CD4-positive, alpha-beta T cell (primary cell): Measurements from ENCODE around the gene CCSER1. TPM values are rescaled to one million over a fixed set of nuclear protein-coding genes. Genes with fewer than 3 reads are reported as not detected.

Experiments used
- ATAC-seq: fragments of 200-7000 bp; cut with Tn5 transposase; one replicate; pipeline ENCODE4 v1.10.0; 2022; ENCODE audit warnings: mild to moderate bottlenecking; ENCODE audit not compliant: poor library complexity
- CTCF ChIA-PET: fragments of 350-600 bp; sonication (Branson Sonifier 250); formaldehyde crosslinking; loops from one replicate; lab custom pipeline; 2021; ENCODE audit warnings: antibody characterized with exemption, inconsistent platforms; lab: Charles Lee
- POLR2A ChIA-PET: fragments of 350-600 bp; sonication (Branson Sonifier 250); formaldehyde crosslinking; loops from one replicate; lab custom pipeline; 2021; ENCODE audit warnings: antibody characterized with exemption, inconsistent platforms; lab: Charles Lee
- DNase-seq, 14 experiments: peaks; one replicate each; pipeline ENCODE4 v3.0.0-alpha.2; 2013 to 2020; ENCODE audit warnings: mixed read lengths in 2 of 14
- H3K27ac ChIP-seq, 2 donors: one replicate each; pipeline versions ENCODE4 v1.5.1 to v1.7.0; 2013; ENCODE audit warnings: low read length in 2 of 2, low read depth in 1 of 2, mild to moderate bottlenecking in 1 of 2
- H3K27me3 ChIP-seq, 2 experiments: 1 replicate in 1 of 2; 2 replicates in 1 of 2; pipeline versions ENCODE4 v1.6.1 to v1.7.0; 2013; ENCODE audit warnings: low read length in 2 of 2, control low read depth in 1 of 2, mild to moderate bottlenecking in 1 of 2, moderate library complexity in 1 of 2; ENCODE audit not compliant: insufficient read depth in 2 of 2, control insufficient read depth in 1 of 2
- H3K36me3 ChIP-seq: one replicate; pipeline ENCODE4 v1.6.1; 2013; ENCODE audit warnings: low read length, control low read depth; ENCODE audit not compliant: insufficient read depth
- H3K4me1 ChIP-seq: one replicate; pipeline ENCODE4 v1.6.1; 2013; ENCODE audit warnings: low read length, control low read depth; ENCODE audit not compliant: insufficient read depth
- H3K4me3 ChIP-seq: one replicate; pipeline ENCODE4 v1.5.1; 2013; ENCODE audit warnings: mild to moderate bottlenecking, low read length, moderate library complexity
- H3K9me3 ChIP-seq, 2 experiments: 1 replicate in 1 of 2; 2 replicates in 1 of 2; pipeline versions ENCODE4 v1.6.1 to v1.7.0; 2013; ENCODE audit warnings: low read length in 2 of 2, mild to moderate bottlenecking in 2 of 2, control low read depth in 1 of 2, moderate library complexity in 1 of 2; ENCODE audit not compliant: control insufficient read depth in 1 of 2, insufficient read depth in 1 of 2
- H3K27ac Mint-ChIP-seq: one replicate; pipeline ENCODE4 v1.8.0; 2020; ENCODE audit warnings: mixed read lengths
- H3K27me3 Mint-ChIP-seq: one replicate; pipeline ENCODE4 v1.8.0; 2021; ENCODE audit warnings: mixed read lengths
- H3K36me3 Mint-ChIP-seq: one replicate; pipeline ENCODE4 v1.8.0; 2021; ENCODE audit warnings: low read depth, mixed read lengths
- H3K4me1 Mint-ChIP-seq: one replicate; pipeline ENCODE4 v1.8.0; 2021; ENCODE audit warnings: low read depth, mixed read lengths
- H3K4me3 Mint-ChIP-seq: one replicate; pipeline ENCODE4 v1.8.0; 2020; ENCODE audit warnings: mild to moderate bottlenecking, mixed read lengths
- H3K9me3 Mint-ChIP-seq: one replicate; pipeline ENCODE4 v1.8.0; 2020; ENCODE audit warnings: mixed read lengths
- intact Hi-C, 2 experiments: fragments of 100-400 bp; cut with DNase I in 1 of 2; cut with micrococcal nuclease in 1 of 2; formaldehyde crosslinking; loops; one replicate each; pipeline versions ENCODE4 v1.15.1 to v1.9.0; 2023 to 2025; cut with DNase I, micrococcal nuclease
- total RNA-seq, 174 experiments: library from RNA in 2 of 174; stranded (reverse) in 2 of 174; gene quantifications; one replicate each; pipeline ENCODE4 v1.2.3 and lab custom pipeline; 2021 to 2026
- TF ChIP-seq, protein P1 (sequence below): fragments of 200-600 bp; IDR thresholded peaks from one replicate; pipeline ENCODE4 v1.8.0; 2022; ENCODE audit warnings: antibody characterized with exemption, mild to moderate bottlenecking

The CCSER1 gene
- total RNA-seq, 2 experiments from 2014 or later: 0.36 to 0.71 TPM

DNA sequence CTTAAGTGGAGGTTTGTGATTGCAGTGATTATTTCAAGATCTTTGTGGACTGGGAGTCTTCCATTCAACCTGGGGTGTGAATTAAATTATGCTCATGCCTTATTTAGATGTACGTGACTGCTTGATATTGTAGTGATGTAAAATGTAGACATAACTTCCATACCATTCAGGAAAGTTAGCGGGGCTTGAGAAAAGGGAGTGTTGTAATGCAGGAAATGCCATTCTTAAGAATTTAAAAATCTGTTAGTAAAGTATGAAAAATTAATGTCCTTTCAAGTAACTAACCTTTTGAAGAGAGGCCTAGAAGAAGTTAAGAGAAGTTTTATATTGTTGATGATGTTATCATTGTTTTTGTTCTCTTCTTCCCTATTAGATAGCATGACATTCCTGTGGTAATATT, 318.2 kb downstream of the CCSER1 start:
- TF ChIP-seq, protein P1, sequence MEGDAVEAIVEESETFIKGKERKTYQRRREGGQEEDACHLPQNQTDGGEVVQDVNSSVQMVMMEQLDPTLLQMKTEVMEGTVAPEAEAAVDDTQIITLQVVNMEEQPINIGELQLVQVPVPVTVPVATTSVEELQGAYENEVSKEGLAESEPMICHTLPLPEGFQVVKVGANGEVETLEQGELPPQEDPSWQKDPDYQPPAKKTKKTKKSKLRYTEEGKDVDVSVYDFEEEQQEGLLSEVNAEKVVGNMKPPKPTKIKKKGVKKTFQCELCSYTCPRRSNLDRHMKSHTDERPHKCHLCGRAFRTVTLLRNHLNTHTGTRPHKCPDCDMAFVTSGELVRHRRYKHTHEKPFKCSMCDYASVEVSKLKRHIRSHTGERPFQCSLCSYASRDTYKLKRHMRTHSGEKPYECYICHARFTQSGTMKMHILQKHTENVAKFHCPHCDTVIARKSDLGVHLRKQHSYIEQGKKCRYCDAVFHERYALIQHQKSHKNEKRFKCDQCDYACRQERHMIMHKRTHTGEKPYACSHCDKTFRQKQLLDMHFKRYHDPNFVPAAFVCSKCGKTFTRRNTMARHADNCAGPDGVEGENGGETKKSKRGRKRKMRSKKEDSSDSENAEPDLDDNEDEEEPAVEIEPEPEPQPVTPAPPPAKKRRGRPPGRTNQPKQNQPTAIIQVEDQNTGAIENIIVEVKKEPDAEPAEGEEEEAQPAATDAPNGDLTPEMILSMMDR: no peak
- no peak for DNase-seq
- Mint-ChIP-seq H3K4me3 (no peak overlapping the region), H3K27ac (no peak overlapping the region), H3K27me3 (no peaks in the 10 kb centered on the region), H3K4me1 (no peaks in the 10 kb centered on the region), H3K36me3 (no peaks in the 10 kb centered on the region), H3K9me3 (no peaks in the 10 kb centered on the region)
- Histone ChIP-seq H3K36me3 (no peaks in the 10 kb centered on the region), H3K4me1 (no peaks in the 10 kb centered on the region), H3K9me3 (peaks cover 0 to 11% of the 10 kb centered on the region in 2 experiments), H3K4me3 (no peak overlapping the region), H3K27ac (no peak overlapping the region), H3K27me3 (no peaks in the 10 kb centered on the region)
- no peak for ATAC-seq
- CTCF ChIA-PET: no interaction called here
- POLR2A ChIA-PET: no interaction called here
- intact Hi-C loops: no loop called here

DNA sequence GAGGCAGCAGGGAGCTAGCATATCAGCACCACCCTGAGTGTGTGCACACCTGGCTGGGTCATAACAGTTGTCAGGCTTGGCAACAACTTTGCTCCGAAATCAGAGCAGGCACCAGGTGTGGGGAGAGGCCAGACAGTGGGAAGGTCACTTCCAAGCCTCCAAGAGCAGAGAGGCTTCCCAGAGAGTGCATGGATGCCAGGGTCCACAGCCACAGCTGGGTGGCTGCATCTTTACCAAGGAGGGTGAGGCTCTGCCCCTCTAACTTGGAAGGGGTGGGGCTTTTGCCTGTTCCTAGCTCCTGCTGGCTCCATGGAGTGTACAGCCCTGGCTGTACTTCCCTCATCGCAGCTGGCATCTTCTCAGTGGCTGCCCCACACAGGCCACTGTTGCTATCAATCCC, 322.4 kb downstream of the CCSER1 start:
- H3K27me3 Mint-ChIP-seq: no peaks in the 10 kb centered on the region
- TF ChIP-seq, protein P1: no peak
- DNase-seq (no peak), ATAC-seq (no peak)
- CTCF ChIA-PET: no interaction called here
- Histone ChIP-seq H3K27ac (no peak overlapping the region), H3K36me3 (no peaks in the 10 kb centered on the region), H3K9me3 (peaks cover 0 to 11% of the 10 kb centered on the region in 2 experiments), H3K4me1 (no peaks in the 10 kb centered on the region), H3K27me3 (no peaks in the 10 kb centered on the region), H3K4me3 (no peak overlapping the region)
- H3K27ac Mint-ChIP-seq: no peak overlapping the region
- POLR2A ChIA-PET: no interaction called here
- H3K9me3 Mint-ChIP-seq: no peaks in the 10 kb centered on the region
- no peak overlapping the region for H3K4me3 Mint-ChIP-seq
- no peaks in the 10 kb centered on the region for H3K4me1 Mint-ChIP-seq
- H3K36me3 Mint-ChIP-seq: no peaks in the 10 kb centered on the region
- intact Hi-C loops: no loop called here

DNA sequence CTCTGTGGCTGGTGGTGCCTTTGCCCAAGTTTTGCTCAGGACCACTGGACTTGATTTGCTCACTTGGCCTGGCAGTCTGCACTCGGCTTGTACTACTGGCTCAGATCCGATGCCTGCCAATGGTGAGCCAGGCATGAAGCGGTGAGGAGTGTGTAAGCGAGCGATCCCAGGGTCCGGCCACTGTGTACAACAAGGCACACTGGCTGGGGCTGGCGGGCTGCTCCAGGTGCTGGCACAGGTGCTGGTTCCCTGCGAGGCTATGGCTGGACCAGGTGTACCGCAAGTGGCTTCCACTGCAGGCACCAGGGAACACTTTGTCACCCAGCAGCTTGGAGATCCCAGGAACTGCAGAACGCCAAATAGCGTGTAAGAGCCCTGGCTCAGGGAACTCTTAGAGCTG, 329.7 kb downstream of the CCSER1 start:
- ATAC-seq (no peak), DNase-seq (no peak)
- Mint-ChIP-seq H3K27ac (no peak overlapping the region), H3K9me3 (no peaks in the 10 kb centered on the region), H3K27me3 (no peaks in the 10 kb centered on the region), H3K4me3 (no peak overlapping the region), H3K4me1 (no peaks in the 10 kb centered on the region), H3K36me3 (no peaks in the 10 kb centered on the region)
- Histone ChIP-seq H3K4me3 (no peak overlapping the region), H3K27me3 (no peaks in the 10 kb centered on the region), H3K27ac (no peak overlapping the region), H3K4me1 (no peaks in the 10 kb centered on the region), H3K9me3 (peaks cover 0 to 13% of the 10 kb centered on the region in 2 experiments), H3K36me3 (no peaks in the 10 kb centered on the region)
- ChIA-PET CTCF (no interaction called here), POLR2A (no interaction called here)
- intact Hi-C loops: no loop called here
- TF ChIP-seq, protein P1: no peak
